ENCODE measurements around the gene SLC5A11.

The SLC5A11 gene

DNA sequence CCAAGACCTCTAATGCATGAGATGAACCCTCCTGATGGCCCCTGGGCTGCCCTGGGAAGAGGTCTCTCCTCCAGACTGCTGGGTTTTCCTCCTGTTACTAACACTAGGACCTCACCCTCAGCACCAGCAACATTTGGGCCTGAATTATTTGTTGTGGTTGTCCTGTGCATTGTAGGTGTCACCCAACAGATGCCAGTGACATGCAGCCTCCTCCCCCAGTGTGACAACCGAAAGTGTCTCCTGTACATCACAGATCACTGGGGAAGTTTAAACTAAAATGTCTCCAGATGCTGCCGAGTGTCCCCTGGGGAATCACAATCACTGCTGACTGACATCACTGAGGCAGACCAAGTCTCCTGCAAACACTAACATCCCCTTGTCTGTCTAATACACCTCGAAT is 74.8 kb downstream of the SLC5A11 start:
- no peak for DNase-seq (ENCODE audit: low read depth)

DNA sequence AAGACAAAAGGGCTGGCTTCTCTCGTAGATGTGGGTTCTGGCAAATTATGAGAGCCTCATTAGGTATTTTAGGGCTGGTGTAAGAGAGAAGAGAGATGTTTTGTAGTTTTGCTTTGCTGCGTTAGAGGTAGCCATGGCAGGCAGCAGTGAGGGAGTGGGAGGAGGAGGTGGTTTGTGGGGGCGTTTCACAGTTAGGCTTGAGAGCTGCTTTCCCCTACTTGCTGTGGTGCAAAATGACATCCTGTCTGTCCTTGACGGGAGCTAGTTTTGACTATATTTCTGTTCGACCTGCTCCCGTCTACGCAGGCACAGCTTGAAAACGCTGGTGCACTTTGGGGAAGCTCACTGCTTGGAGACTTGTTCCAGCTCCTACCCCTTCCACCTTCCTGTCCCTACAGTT is 75.5 kb downstream of the SLC5A11 start:
- no peak for DNase-seq (ENCODE audit: low read depth)

DNA sequence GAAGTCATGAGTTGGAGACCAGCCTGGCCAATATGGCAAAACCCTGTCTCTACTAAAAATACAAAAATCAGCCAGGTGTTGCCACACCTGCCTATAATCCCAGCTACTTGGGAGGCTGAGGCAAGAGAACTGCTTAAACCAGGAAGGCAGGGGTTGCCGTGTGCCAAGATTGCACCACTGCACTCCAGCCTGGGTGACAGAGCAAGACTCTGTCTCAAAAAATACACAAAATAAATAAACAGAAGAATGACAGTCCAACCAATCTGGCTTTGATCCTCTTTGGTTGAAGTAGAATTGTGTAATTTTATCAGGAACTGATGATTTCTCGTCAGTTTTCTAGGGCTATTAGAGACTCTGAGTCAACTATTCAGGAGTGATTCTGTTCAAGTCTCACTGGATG is 79.4 kb downstream of the SLC5A11 start:
- DNase-seq (ENCODE audit: low read depth), result no peak

DNA sequence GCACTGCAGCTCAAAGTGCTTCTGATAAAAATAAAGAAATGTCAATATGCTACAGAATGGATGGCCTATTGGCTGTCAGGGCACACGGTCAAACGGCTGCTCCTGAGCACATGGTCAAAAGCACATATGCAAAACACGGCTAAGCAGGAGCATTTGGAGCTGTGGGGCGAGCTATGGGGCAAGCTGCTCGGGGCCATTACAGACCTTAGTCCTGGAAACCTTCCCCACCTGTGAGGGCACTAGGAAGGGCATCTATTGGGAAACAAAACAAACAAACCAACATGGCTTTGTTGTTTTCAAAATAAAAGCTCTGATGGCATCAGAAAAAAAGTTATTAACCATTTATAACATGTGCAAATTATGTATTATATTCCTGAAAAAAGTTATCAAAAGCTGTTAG is 83.6 kb downstream of the SLC5A11 start:
- DNase-seq (ENCODE audit: low read depth), result no peak

DNA sequence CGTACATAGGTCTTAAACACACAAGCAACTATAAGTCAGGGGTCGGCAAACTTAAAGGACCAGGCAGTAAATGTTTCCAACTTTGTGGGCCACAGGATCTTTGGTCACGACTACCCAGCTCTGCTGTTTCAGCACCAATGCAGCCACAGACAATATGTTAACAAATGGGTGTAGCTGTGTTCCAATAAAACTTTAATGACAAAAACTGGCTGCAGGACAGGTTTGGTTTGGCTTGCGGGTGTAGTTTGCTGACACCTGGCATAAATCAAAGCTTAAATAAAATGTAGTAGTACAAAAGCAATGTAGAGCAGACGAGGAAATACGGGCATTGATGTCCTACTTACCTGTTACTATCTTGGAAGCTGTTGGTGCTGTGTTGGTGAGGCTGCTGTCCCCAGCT is 84.7 kb downstream of the SLC5A11 start:
- no peak for DNase-seq (ENCODE audit: low read depth)

DNA sequence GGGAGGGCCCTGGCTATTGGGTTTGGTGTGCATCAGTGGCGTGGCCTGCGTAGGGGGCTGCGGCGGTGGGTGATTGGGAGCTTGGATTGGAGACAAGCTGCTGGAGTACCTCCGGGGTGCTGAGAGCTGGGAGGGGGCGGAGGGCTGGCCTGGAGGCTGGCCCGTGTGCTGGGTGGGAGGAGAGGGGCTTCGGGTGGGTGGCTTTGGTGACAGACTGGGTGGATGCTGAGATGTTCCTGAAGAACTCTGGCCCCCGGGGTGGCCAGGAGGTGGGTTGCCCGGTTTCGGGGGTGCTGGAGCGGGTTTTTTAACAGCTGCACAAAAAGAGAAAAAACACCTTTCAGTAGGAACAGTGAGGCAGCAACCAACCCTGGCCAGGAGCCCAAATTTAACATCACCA is 85.3 kb downstream of the SLC5A11 start:
- DNase-seq (ENCODE audit: low read depth), result no peak

DNA sequence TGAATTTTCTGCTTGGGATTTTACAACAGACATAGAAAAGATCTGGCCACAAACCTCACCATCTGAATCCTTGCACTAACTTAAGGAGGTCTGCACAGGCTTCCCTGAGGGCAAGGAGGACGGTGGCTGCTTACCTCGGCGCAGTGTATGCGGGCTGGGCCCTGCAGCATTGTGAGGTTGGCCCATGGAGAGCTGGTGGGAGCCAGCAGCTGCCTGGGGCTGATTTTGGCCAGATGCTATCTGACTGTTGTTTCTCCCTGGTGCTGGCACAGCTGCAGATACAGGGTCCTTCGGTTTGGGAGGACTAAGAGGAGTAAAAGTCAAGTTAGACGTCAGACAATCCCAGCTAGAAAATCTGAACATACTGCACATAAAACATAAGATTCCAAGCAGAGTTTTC is 89.6 kb downstream of the SLC5A11 start:
- DNase-seq (ENCODE audit: low read depth), result no peak

DNA sequence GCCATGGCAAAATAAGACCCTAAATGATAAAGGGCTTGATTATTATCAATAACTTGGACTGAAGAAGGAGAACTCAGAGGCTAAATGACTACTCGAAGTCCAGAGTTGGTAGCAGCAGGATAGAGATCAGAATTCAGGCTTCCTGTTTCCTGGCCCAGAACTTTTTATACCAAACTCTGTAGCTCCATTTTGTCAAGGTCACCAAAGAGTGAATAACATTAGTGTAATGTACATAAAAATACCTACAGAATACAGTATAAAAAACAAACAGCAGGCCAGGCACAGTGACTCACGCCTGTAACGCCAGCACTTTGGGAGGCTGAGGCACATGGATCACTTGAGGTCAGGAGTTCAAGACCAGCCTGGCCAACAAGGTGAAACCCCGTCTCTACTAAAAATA is 90.4 kb downstream of the SLC5A11 start:
- no peak for DNase-seq (ENCODE audit: low read depth)

DNA sequence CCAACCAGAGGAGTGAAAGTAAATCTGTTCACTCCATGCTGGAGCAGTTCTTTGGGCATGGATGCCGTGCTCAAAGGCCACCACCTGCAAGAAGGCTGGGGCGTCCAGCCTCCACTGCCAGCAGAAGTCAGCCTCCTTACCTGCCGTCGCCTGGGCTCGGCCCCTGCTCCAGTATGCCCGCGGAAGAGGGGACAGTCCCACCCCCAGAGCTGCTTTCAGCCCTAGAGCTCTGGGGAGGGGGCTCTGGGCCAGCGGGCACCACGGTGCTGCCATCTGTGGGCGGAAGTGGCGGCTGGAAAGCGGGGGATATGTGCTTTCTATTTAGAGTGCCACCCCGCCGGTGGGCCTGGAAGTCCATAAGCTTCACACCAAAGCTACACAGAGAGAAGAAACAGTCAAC is 93.5 kb downstream of the SLC5A11 start:
- no peak for DNase-seq (ENCODE audit: low read depth)

DNA sequence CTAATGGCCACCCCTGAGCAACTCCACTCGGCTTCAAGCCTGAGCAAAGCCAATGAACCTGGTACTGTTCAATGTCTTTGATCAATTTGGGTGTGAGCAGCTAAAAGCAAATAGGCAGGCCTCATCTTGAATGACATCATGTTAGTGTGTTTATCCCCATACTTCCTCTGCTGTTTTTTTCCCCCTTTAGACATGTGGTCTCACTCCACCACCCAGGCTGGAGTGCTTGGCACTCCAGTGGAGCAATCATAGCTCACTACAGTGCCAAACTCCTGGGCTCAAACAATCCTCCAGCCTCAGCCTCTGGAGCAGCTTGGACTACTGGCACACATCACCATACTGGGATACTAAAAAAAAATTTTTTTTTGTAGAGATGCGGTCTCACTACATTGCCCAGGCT is 94.0 kb downstream of the SLC5A11 start:
- DNase-seq (ENCODE audit: low read depth), result no peak

DNA sequence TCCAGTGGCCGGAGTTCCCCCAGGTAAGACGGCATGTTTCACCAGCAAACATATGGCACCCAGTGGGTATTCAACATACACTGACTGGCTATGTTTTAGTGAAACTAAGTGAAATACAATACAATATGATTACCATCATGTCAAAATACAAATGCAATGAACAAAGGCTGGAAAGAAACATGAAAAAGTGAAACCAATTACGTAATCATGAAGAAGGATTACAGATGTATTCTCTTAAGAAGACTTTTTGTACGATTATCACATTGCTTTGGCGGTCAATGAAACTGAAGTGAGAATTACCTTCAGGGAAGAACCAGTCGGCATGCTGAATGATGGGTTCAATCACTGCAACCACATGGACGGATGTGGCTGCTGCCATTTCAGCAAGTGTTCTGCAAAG is 97.7 kb downstream of the SLC5A11 start:
- DNase-seq (ENCODE audit: low read depth), result no peak

DNA sequence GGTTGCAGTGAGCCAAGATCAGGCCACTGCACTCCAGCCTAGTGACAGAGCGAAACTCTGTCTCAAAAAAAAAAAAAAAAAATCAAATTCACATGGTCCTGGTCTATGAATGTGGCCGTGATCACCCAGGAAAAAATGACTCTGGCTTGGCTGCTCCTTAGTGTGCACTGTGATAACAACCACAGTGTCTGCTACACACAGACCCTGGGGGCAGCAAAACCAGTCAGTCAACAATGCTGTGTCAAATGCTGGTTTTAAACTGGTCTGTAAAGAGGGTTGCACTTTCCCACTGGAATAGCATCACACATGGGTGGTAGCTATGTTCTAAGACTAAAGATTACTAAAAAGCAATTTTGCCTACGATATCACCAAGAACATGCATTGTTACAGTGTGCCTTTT is 98.4 kb downstream of the SLC5A11 start:
- no peak for DNase-seq (ENCODE audit: low read depth)

DNA sequence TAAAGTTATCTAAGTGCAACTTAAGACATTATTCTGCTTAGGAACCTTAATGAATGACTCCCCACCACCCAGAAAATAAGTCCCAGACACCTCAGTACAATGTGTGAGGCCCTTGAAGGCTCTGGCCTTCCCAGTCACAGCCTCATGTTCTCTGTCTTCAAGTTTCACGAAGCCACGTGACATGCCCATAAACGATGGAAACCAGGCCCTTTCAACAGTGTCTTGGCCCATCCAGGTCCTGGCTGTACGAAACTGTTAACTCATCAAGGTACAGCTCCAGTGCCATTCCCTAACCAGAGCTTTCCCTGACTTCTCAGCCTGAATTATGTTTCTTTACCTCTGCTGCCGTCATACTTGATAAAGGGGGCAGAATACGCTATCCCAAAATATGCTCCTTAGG is 100.4 kb downstream of the SLC5A11 start:
- DNase-seq (ENCODE audit: low read depth), result no peak

DNA sequence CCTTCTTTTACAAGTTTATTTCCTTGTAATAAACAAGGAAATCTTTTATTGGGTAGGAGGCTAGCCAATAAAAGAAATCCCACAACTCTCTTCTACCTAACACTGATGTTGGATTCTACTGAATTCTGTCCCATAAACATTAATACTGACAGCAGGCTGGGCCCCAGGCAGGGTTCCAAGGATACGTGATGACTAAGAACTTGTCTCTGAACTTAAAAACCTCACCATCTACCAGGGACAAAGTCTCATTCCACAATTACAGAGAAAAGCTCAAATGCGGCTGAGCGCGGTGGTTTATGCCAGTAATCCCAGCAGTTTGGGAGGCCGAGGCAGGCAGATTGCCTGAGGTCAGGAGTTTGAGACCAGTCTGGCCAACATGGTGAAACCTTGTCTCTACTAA is 104.5 kb downstream of the SLC5A11 start:
- no peak for DNase-seq (ENCODE audit: low read depth)

DNA sequence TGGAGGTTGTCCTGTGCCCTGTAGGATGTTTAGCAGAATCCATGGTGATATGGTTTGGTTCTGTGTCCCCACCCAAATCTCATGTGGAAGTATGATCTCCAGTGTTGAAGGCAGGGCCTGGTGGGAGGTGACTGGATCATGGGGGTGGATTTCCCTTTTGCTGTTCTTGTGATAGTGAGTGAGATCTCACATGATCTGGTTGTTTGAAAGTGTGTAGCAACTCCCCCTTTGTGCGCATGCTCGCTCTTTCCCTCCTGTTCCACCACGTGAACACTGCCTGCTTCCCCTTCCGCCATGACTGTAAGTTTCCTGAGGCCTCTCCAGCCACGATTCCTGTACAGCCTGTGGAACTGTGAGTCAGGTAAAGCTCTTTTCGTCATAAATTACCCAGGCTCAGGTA is 107.5 kb downstream of the SLC5A11 start:
- DNase-seq (ENCODE audit: low read depth), result no peak

DNA sequence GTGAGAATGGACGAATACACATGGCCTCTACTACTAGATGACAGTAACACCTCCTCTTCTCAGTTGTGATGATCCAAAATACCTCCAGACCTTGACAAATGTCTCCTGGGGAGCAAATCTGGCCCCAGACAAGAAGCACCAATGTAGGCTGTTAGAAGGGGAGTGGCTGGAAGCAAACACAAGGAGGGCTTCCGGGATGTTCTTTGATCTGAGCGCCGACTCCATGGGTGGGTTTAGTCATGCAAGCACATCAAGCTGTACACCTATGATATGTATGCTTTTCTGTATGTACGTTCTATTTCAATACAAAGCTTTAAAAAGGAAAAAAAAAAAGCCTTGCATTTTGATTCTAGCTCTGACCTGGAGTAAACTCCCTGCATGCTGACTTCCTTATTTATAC is 108.0 kb downstream of the SLC5A11 start:
- no peak for DNase-seq (ENCODE audit: low read depth)

DNA sequence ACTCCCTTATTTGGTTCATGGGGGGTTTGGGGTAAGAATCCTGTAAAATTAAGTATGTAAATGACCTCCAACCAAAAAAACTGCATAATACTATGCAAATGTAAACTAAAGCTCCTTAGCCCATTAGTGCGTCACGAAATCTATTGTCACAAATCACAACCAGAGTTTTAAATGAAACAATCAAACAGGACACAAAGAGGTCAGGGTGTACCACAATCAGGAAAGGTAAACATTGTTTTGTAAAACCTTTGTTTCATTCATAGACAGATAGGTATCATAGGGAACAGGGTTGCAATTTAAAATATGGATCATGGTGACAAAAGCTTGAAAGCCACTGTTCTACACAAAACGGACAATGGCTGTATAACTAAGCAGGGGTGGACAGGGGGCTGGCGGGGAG is 108.4 kb downstream of the SLC5A11 start:
- no peak for DNase-seq (ENCODE audit: low read depth)

DNA sequence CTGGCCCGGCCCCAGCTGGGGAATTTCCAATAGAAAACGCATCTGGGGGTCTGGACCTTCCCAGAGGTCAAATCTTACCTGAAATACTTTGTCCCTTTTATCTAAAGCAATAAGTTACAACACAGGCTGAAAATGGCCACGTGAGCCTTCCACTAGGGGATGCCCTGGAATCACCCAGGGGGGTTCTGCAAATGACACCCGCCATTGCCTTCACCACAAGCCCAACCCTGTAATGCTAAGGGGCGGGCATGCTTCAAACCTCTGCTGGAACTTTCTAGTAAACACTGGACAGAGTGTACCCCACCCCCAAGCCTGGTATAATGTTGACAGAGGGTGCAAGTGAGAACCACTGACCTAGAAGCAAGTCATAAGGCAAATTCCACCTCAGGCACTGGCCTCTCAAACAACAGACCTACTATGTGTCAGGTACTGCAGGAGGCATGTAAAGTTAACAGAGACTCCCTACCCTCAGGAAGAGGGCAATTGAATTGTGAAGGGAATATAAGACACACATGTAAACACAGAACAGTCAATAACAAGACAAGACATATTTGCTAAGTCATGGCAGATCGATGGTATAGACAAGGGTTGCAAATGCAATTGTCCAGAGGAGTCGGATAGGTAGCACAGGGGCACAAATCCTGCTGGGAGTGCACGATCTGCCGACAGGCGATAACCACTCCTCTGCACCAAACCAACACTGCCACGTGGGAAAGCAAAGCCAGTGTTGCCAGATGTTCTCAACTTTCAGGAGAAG is 110.4 kb downstream of the SLC5A11 start:
- DNase-seq (ENCODE audit: low read depth), result no peak

DNA sequence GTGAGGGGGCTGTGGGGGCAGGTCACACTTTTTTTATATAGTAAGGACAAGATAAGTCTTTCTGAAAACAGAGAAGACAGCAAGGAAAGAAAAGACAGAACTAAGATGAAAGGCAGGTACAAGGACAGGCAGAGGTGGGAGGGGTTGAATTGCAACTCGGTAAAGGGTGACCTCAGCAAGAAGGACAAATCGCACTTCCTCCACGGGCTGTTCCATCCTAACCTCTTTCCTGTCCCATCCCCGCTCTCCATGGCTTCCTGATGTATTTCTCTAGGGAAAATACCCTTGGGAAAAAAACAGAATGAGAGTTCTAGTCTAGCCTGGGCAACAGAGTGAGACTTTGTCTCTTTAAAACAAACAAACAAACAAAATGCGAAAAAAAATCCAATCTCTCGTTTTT is 112.1 kb downstream of the SLC5A11 start:
- no peak for DNase-seq (ENCODE audit: low read depth)
